ENCODE results near the gene NUP188. TPM values are rescaled to one million over a fixed set of nuclear protein-coding genes. Genes with fewer than 3 reads are reported as not detected.
A peak's percentile ranks its signal among the peaks of the same experiment; 100 is the strongest.

Gene NUP188
- total RNA-seq, 2 donors from 2014 or later = 75.7 to 106 TPM

DNA sequence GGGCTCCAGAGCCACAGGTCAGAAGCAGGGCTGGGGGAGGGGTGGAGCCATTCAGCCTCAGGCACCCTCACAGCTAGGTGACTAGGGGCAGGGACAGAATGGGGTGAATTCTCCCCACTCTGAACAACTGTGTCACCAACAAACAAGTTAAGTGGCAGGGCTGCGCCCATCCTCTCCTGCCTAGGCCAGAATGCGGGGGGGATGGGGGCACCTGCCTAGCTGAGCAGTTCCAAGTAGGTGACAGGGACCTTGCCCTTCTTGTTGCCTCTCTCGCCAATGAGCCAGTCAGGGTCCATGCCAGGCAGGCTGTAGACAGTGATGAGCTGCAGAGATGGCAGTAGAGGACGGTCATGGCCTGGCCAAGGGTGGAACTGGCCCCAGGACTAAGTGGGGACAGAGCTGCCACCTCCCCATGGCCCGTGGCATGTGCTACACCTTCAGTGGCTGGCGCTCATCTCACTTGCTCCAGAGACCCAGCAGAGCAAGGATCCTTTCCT, 61.0 kb downstream of the NUP188 start:
- TF ChIP-seq, protein P1, sequence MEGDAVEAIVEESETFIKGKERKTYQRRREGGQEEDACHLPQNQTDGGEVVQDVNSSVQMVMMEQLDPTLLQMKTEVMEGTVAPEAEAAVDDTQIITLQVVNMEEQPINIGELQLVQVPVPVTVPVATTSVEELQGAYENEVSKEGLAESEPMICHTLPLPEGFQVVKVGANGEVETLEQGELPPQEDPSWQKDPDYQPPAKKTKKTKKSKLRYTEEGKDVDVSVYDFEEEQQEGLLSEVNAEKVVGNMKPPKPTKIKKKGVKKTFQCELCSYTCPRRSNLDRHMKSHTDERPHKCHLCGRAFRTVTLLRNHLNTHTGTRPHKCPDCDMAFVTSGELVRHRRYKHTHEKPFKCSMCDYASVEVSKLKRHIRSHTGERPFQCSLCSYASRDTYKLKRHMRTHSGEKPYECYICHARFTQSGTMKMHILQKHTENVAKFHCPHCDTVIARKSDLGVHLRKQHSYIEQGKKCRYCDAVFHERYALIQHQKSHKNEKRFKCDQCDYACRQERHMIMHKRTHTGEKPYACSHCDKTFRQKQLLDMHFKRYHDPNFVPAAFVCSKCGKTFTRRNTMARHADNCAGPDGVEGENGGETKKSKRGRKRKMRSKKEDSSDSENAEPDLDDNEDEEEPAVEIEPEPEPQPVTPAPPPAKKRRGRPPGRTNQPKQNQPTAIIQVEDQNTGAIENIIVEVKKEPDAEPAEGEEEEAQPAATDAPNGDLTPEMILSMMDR (IDR thresholded peaks at IDR 0.05) = no peak
- Histone ChIP-seq H3K9me3 (no peaks in the 10 kb centered on the region), H3K4me1 (ENCODE audit: control insufficient read depth in 1 of 2, low read depth in 2 of 2) (peaks cover 14 to 25% of the 10 kb centered on the region in 2 donors), H3K36me3 (peaks cover 34% of the 10 kb centered on the region), H3K27me3 (replicated peaks; ENCODE audit: insufficient read depth) (no peaks in the 10 kb centered on the region), H3K4me3 (no peak overlapping the region), H3K27ac (peak overlapping the region; percentile 68 to 73)
- ATAC-seq (ENCODE audit: insufficient number of reproducible peaks, low FRiP score, low read depth) = no peak
- DNase-seq (ENCODE audit: low spot score) = no peak

DNA sequence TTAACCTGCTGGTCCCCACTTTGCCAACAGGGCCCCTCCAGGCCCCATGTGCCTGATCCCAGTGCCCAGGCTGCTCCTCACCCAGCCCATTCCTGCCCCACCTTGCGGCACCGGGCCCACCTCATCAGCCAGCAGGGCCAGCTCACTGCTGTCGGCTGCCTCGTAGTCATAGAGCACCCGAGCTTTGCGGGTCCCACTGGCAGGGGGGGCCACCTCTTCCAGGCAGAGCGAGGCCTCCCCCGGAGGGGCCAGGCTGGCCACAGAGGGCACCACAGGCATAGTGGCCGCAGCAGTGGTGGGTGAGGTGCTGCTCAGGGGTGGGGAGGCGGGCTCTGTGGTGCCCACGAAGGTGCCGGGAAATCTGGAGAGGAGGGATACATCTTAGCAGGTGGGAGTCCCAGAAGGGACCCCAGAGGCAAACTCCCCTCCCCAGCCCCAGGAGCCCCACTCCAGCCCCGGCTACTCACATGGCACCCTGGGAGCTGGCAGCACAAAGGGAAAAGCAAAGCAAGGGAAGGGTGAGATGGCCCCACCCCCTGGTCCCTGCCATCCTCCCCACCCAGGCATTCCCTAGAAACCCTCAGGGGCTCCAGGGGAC, 61.6 kb downstream of the NUP188 start:
- Histone ChIP-seq H3K4me3 (no peak overlapping the region), H3K9me3 (no peaks in the 10 kb centered on the region), H3K27me3 (replicated peaks; ENCODE audit: insufficient read depth) (no peaks in the 10 kb centered on the region), H3K27ac (peak overlapping the region in 1 of 2 donors; percentile 68), H3K36me3 (peaks cover 40% of the 10 kb centered on the region), H3K4me1 (ENCODE audit: control insufficient read depth in 1 of 2, low read depth in 2 of 2) (peaks cover 14 to 25% of the 10 kb centered on the region in 2 donors)
- ATAC-seq (ENCODE audit: insufficient number of reproducible peaks, low FRiP score, low read depth) (no peak), DNase-seq (ENCODE audit: low spot score) (no peak)
- TF ChIP-seq, protein P1 (IDR thresholded peaks at IDR 0.05) = no peak

DNA sequence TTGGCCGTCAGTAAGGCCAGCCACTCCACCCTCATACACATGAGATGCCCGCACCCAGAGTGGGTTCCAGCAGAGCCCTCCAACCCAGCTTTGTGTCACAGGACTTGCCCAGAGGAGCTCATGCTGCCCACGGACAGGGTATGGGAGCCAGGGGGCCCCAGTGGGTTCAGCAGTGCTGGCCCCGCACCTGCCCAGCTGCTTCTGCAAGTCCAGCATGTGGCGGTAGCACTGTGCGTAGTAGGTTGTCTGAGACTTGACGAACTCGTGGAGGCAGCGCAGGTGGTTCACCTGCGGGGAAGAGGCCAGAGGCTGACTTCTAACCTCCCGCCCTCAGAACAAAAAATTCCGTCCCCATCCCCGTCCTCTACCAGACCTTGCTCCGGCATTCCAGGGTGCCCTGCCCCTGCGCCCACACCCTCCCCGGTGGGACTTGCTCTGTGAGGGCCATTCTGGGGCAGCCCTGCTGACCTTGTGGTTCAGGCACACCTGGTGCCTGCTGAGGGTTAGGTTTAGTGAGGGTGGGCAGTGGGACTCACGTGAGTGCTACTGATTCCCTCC, 62.2 kb downstream of the NUP188 start:
- Histone ChIP-seq H3K36me3 (peaks cover 44% of the 10 kb centered on the region), H3K27me3 (replicated peaks; ENCODE audit: insufficient read depth) (no peaks in the 10 kb centered on the region), H3K9me3 (no peaks in the 10 kb centered on the region), H3K4me1 (ENCODE audit: control insufficient read depth in 1 of 2, low read depth in 2 of 2) (peaks cover 14 to 25% of the 10 kb centered on the region in 2 donors), H3K4me3 (no peak overlapping the region), H3K27ac (no peak overlapping the region)
- no peak for ATAC-seq (ENCODE audit: insufficient number of reproducible peaks, low FRiP score, low read depth)
- TF ChIP-seq, protein P1 (IDR thresholded peaks at IDR 0.05) = no peak
- DNase-seq (ENCODE audit: low spot score) = no peak

DNA sequence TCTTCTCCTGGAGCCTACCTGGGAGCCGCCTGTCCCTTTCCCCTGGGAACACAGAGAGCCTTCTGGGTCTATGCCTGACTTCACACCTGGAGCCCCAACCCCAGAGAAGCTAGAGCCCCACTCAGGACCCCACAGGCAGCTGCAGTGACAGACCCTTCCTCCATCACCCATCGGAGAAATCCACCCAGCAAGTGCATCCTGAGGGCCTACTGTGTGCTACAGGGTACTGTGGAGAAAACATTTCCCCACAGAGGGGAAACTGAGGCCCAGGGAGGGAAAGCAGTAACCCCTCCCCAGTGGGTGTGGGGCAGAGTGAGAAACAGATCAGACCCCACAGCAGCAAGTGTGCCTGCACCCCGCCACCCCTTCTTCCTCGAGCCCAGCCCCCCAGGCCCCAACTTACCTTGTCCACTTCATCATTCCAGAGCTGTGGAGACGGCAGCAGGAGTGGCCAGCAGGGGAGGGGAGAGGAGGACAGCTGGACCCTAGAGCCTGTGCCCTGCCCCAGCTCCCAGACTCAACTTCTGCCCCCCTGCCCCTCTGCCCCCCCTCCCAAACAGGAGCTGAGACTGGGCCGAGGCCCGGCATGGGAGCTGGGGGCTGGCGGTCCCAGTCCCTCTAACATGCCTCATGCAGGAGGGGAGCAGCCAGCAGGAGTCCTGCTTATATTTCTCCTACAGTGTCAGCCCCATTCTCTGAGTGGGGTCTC, 62.9 kb downstream of the NUP188 start:
- Histone ChIP-seq H3K36me3 (peaks cover 39% of the 10 kb centered on the region), H3K27ac (no peak overlapping the region), H3K4me3 (no peak overlapping the region), H3K4me1 (ENCODE audit: control insufficient read depth in 1 of 2, low read depth in 2 of 2) (peaks cover 14 to 25% of the 10 kb centered on the region in 2 donors), H3K9me3 (no peaks in the 10 kb centered on the region), H3K27me3 (replicated peaks; ENCODE audit: insufficient read depth) (no peaks in the 10 kb centered on the region)
- ATAC-seq (ENCODE audit: insufficient number of reproducible peaks, low FRiP score, low read depth) (no peak), DNase-seq (ENCODE audit: low spot score) (no peak)
- TF ChIP-seq, protein P1 (IDR thresholded peaks at IDR 0.05) = no peak

DNA sequence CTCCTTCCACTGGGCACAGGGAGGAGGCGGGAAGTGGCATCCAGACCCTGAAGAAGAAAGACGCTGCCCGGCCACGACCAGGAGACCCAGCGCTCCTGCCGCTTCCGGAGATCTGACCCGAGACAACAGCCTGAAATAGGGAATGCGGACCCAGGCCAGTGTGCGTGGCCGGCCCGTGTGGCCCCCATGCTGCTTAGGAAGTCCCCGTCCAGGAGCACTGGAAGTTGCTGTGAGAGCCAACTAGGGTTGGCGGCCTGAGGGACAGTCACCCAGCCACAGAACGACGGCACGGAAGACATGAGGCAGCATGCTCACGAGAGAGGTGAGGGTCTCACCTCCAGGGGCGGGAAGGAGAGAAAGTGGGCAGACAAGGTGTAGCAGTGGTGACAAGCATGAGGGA, 63.7 kb downstream of the NUP188 start:
- Histone ChIP-seq H3K4me1 (ENCODE audit: control insufficient read depth in 1 of 2, low read depth in 2 of 2) (peaks cover 14 to 24% of the 10 kb centered on the region in 2 donors), H3K27me3 (replicated peaks; ENCODE audit: insufficient read depth) (no peaks in the 10 kb centered on the region), H3K36me3 (peaks cover 39% of the 10 kb centered on the region), H3K27ac (no peak overlapping the region), H3K9me3 (no peaks in the 10 kb centered on the region), H3K4me3 (no peak overlapping the region)
- DNase-seq (ENCODE audit: low spot score) (no peak), ATAC-seq (ENCODE audit: insufficient number of reproducible peaks, low FRiP score, low read depth) (no peak)
- TF ChIP-seq, protein P1 (IDR thresholded peaks at IDR 0.05) = no peak

Measured in thoracic aorta (tissue), 2 donors.